H1 (cell line): ENCODE results near the gene GNLY. TPM values are rescaled to one million over a fixed set of nuclear protein-coding genes. Genes with fewer than 3 reads are reported as not detected.

ENCODE experiments used
- ASH2L ChIP-seq: fragments of 200-600, 300-600 bp; sonication (generic); IDR thresholded peaks from one replicate; pipeline ENCODE4 v1.7.1; 2017; ENCODE audit warnings: low read length
- KDM5A ChIP-seq: fragments of 200-600 bp; IDR thresholded peaks from 2 replicates; pipeline ENCODE4 v1.7.1; 2012; ENCODE audit warnings: mild to moderate bottlenecking, low read length, inconsistent platforms, mixed read lengths
- POU5F1 ChIP-seq: IDR thresholded peaks from 2 replicates; pipeline ENCODE4 v1.6.1; 2011; ENCODE audit warnings: low read depth, mild to moderate bottlenecking, low read length, moderate library complexity
- RBBP5 ChIP-seq: IDR thresholded peaks from 2 replicates; pipeline ENCODE4 v1.7.1; 2012; ENCODE audit warnings: low read depth, mild to moderate bottlenecking, inconsistent platforms, low read length, moderate library complexity, borderline replicate concordance
- SIN3A ChIP-seq, 2 experiments: IDR thresholded peaks in 1 of 2; conservative IDR thresholded peaks in 1 of 2; 2 replicates each; pipeline ENCODE4 v1.6.1; 2011 to 2012; ENCODE audit warnings: low read length in 2 of 2, improper control_type of control experiment in 1 of 2, low read depth in 1 of 2, mild to moderate bottlenecking in 1 of 2
- SIRT6 ChIP-seq: IDR thresholded peaks from one replicate; pipeline ENCODE4 v1.7.1; 2012; ENCODE audit warnings: low read length, inconsistent platforms
- YY1 ChIP-seq: IDR thresholded peaks from 2 replicates; pipeline ENCODE4 v1.6.1; 2011; ENCODE audit warnings: low read depth, mild to moderate bottlenecking, low read length
- polyA plus RNA-seq, 7 experiments: library from polyadenylated mRNA; depleted of rRNA in 3 of 7; stranded (reverse) in 5 of 7; unstranded in 2 of 7; fragments of >200 nt in 5 of 7; fragments of 200-250 nt in 2 of 7; gene quantifications; 1 replicate in 5 of 7; 2 replicates in 1 of 7; 4 replicates in 1 of 7; pipeline versions ENCODE4 v1.2.1 to v1.2.3, GENCODE V29; 2011 to 2013; ENCODE audit warnings: missing spikeins in 2 of 7, mixed read lengths in 2 of 7
- total RNA-seq: library from RNA; stranded (reverse); fragmentation: NEBNext Ultra II Directional; extraction: Animal tissue kit (Norgen Biotek cat#: 25700); gene quantifications from 2 replicates; pipeline ENCODE4 v1.2.1, GENCODE V29; 2021
- TF ChIP-seq, protein P1 (sequence below), 3 experiments: IDR thresholded peaks; 1 replicate in 2 of 3; 2 replicates in 1 of 3; pipeline versions ENCODE4 v1.5.1 to v1.6.1; 2011; ENCODE audit warnings: low read length in 3 of 3, mild to moderate bottlenecking in 3 of 3, inconsistent platforms in 2 of 3, low read depth in 1 of 3, moderate library complexity in 1 of 3; ENCODE audit not compliant: insufficient read depth in 1 of 3; ENCODE audit errors: control extremely low read depth in 1 of 3
- TF ChIP-seq, protein P2 (sequence below): IDR thresholded peaks from 2 replicates; pipeline ENCODE4 v1.6.1; 2012; ENCODE audit warnings: inconsistent platforms

The GNLY gene
- total and polyA plus RNA-seq, 2 of the 8 experiments (the other 6 are each of a cell fraction or from before 2014, with no cell fraction given), result 0.03 TPM; not detected in 1

DNA sequence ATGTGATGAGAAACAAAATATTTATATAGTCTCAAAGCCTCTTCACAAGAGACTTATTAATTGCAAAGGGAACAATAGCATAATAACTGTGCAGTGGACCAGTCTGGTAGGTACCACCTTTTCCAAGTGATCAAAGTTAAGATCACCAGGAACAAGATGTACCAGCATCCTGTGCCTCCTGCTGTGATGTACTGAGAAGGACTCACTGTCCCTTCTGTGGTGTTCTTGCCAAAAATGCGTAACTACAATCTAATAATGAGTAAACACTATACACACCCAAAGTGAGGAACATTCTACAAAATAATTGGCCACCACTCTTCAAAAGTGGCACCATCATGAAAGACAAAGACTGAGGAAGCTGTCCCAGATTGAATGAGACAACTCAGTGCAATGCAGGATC lies 14.5 kb downstream of the GNLY start (continued):
- TF ChIP-seq, protein P1, sequence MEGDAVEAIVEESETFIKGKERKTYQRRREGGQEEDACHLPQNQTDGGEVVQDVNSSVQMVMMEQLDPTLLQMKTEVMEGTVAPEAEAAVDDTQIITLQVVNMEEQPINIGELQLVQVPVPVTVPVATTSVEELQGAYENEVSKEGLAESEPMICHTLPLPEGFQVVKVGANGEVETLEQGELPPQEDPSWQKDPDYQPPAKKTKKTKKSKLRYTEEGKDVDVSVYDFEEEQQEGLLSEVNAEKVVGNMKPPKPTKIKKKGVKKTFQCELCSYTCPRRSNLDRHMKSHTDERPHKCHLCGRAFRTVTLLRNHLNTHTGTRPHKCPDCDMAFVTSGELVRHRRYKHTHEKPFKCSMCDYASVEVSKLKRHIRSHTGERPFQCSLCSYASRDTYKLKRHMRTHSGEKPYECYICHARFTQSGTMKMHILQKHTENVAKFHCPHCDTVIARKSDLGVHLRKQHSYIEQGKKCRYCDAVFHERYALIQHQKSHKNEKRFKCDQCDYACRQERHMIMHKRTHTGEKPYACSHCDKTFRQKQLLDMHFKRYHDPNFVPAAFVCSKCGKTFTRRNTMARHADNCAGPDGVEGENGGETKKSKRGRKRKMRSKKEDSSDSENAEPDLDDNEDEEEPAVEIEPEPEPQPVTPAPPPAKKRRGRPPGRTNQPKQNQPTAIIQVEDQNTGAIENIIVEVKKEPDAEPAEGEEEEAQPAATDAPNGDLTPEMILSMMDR (IDR thresholded peaks at IDR 0.05; ENCODE audit: control extremely low read depth in 1 of 3, insufficient read depth in 1 of 3, low read depth in 1 of 3, low read length in 3 of 3), result no peak
- no peak for TF ChIP-seq SIN3A (conservative IDR thresholded peaks at IDR 0.05 in 1 of 2, IDR thresholded peaks at IDR 0.05 in 1 of 2; ENCODE audit: low read depth in 1 of 2, low read length in 2 of 2)
- no peak for TF ChIP-seq ASH2L
- TF ChIP-seq YY1, result no peak
- TF ChIP-seq RBBP5, result no peak
- TF ChIP-seq, protein P2, sequence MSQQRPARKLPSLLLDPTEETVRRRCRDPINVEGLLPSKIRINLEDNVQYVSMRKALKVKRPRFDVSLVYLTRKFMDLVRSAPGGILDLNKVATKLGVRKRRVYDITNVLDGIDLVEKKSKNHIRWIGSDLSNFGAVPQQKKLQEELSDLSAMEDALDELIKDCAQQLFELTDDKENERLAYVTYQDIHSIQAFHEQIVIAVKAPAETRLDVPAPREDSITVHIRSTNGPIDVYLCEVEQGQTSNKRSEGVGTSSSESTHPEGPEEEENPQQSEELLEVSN, result no peak
- no peak for TF ChIP-seq POU5F1
- TF ChIP-seq KDM5A, result no peak
- TF ChIP-seq SIRT6, result no peak
